Stimulated activated CD8-positive, alpha-beta memory T cell treated with anti-CD3 and anti-CD28 coated beads, Interleukin-2, amount 100 ng/mL, for 1 hour (primary cell): ENCODE results near the gene TMEM260.
"Not testable (repeated sequence)": the region's sequence is repeated elsewhere in the genome, so short reads cannot be mapped to it uniquely, and the experiment has no call there.

Experiments
- DNase-seq, 2 donors: peaks; one replicate each; pipeline ENCODE4 v3.0.0-alpha.2; 2020; ENCODE audit warnings: low read depth in 2 of 2

TMEM260 gene

GRCh38 chr14:56598519-56598918, 18.9 kb downstream of the TMEM260 start:
- DNase-seq = no peak

- DNase-seq = no peak
These were observed 24.1 kb downstream of the TMEM260 start for GRCh38 chr14:56603648-56604047.

- no peak for DNase-seq
These were observed 29.1 kb downstream of the TMEM260 start for GRCh38 chr14:56608689-56609088.

- DNase-seq = not testable (repeated sequence)
These were observed 32.1 kb downstream of the TMEM260 start for GRCh38 chr14:56611663-56612062.

- DNase-seq = no peak
These were observed 37.5 kb downstream of the TMEM260 start for GRCh38 chr14:56617084-56617483.

- no peak for DNase-seq
These were observed 51.1 kb downstream of the TMEM260 start for GRCh38 chr14:56630707-56631106.

- DNase-seq = no peak
These were observed 52.6 kb downstream of the TMEM260 start for GRCh38 chr14:56632195-56632594.

- DNase-seq = no peak
These were observed 53.9 kb downstream of the TMEM260 start for GRCh38 chr14:56633544-56633943.

GRCh38 chr14:56635041-56635440, 55.4 kb downstream of the TMEM260 start:
- no peak for DNase-seq

- no peak for DNase-seq
These were observed 67.9 kb downstream of the TMEM260 start for GRCh38 chr14:56647493-56647892.

GRCh38 chr14:56648508-56649301, 69.1 kb downstream of the TMEM260 start:
- DNase-seq = no peak

- DNase-seq = no peak
These were observed 69.8 kb downstream of the TMEM260 start for GRCh38 chr14:56649382-56649781.

- no peak for DNase-seq
These were observed 70.5 kb downstream of the TMEM260 start for GRCh38 chr14:56650048-56650447.

- DNase-seq = no peak
These were observed 71.4 kb downstream of the TMEM260 start for GRCh38 chr14:56650979-56651378.

- DNase-seq = no peak
These were observed 78.0 kb downstream of the TMEM260 start for GRCh38 chr14:56657604-56658003.

GRCh38 chr14:56659378-56659777, 79.8 kb downstream of the TMEM260 start:
- no peak for DNase-seq

GRCh38 chr14:56659964-56660551, 80.5 kb downstream of the TMEM260 start:
- DNase-seq = no peak

- DNase-seq = no peak
These were observed 81.2 kb downstream of the TMEM260 start for GRCh38 chr14:56660677-56661389.

- no peak for DNase-seq
These were observed 81.9 kb downstream of the TMEM260 start for GRCh38 chr14:56661478-56661877.

GRCh38 chr14:56664811-56665421, 85.3 kb downstream of the TMEM260 start:
- DNase-seq = no peak

- no peak for DNase-seq
These were observed 86.7 kb downstream of the TMEM260 start for GRCh38 chr14:56666294-56666693.

- DNase-seq = no peak
These were observed 87.1 kb downstream of the TMEM260 start for GRCh38 chr14:56666716-56667115.
